GM12878 (cell line): ENCODE measurements around the gene ADAMTS14.

Source experiments
- CREB1 ChIP-seq: IDR thresholded peaks from 2 replicates; pipeline ENCODE4 v1.6.1; 2012; ENCODE audit warnings: low read depth, mild to moderate bottlenecking, inconsistent platforms
- HCFC1 ChIP-seq: fragments of 150-350 bp; IDR thresholded peaks from 2 replicates; pipeline ENCODE4 v1.6.1; 2014; ENCODE audit warnings: low read length
- POLR2A ChIP-seq: IDR thresholded peaks from 2 replicates; pipeline ENCODE4 v1.6.1; 2011; ENCODE audit warnings: low read depth, mild to moderate bottlenecking, low read length
- RAD21 ChIP-seq: IDR thresholded peaks from 2 replicates; pipeline ENCODE4 v1.6.1; 2011; ENCODE audit warnings: mild to moderate bottlenecking, low read depth, low read length, moderate library complexity; ENCODE audit not compliant: insufficient read depth
- TAF1 ChIP-seq: IDR thresholded peaks from 2 replicates; pipeline ENCODE4 v1.6.1; 2011; ENCODE audit warnings: mild to moderate bottlenecking, low read depth, low read length, borderline replicate concordance

GRCh38 chr10:70786799-70787415 lies 114.6 kb downstream of the ADAMTS14 start:
- no peak for TF ChIP-seq TAF1
- TF ChIP-seq HCFC1: no peak
- no peak for TF ChIP-seq CREB1
- TF ChIP-seq RAD21: no peak
- TF ChIP-seq POLR2A: no peak
